Measurements from ENCODE around the gene DIRAS3.
"Not testable (repeated sequence)": the region's sequence is repeated elsewhere in the genome, so short reads cannot be mapped to it uniquely, and the experiment has no call there.

DNA sequence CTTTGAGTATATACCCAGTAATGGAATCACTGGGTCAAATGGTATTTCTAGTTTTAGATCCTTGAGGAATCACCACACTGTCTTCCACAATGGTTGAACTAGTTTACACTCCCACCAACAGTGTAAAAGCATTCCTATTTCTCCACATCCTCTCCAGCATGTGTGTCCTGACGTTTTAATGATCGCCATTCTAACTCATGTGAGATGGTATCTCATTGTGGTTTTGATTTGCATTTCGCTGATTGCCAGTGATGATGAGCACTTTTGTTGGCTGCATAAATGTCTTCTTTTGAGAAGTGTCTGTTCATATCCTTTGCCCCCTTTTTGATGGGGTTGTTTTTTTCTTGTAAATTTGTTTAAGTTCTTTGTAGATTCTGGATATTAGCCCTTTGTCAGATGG lies 46.8 kb downstream of the DIRAS3 start:
- not testable (repeated sequence) for TF ChIP-seq POLR2A, CTCF (IDR thresholded peaks at IDR 0.05)

Data from adrenal gland (tissue), 5 donors.